ENCODE measurements around the gene REV1.
"Not testable (repeated sequence)": the region's sequence is repeated elsewhere in the genome, so short reads cannot be mapped to it uniquely, and the experiment has no call there.

The REV1 gene

GRCh38 chr2:99471654-99472599, 17.9 kb downstream of the REV1 start:
- Histone ChIP-seq H3K9me3 (ENCODE audit: insufficient read depth, low read depth, low read length) (peaks cover 12% of the 10 kb centered on the region; the same call in 1 of the 2 replicates), H3K27ac (ENCODE audit: low read depth, low read length) (no peak overlapping the region), H3K4me3 (ENCODE audit: low read length) (no peak overlapping the region), H3K36me3 (ENCODE audit: insufficient read depth, low read length) (no peaks in the 10 kb centered on the region), H3K4me1 (ENCODE audit: insufficient read depth, low read length) (peaks cover 29% of the 10 kb centered on the region), H3K9ac (ENCODE audit: low read depth, low read length) (no peak overlapping the region), H3K27me3 (ENCODE audit: insufficient read depth, low read length) (no peaks in the 10 kb centered on the region)
- 85% methylated on average over 5 of the region's 7 CpGs for WGBS

DNA sequence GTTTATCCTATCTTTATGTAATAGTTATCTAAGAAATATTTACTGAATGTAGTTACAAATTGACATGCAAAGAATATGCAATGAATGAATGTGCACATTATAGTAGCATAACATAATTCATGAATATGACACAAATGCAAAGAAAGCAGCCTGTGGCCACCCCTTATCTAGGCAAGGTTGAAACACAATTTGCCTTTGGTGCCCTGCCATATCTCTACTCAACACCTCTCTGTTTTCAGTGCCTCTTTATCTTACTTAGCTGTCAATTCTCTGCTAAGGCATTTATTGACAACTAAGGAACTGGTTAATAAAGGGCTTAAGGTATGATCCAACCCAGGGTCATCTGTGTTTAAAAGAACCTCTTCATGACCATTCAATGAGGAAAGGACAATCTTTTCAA, 18.9 kb downstream of the REV1 start:
- Histone ChIP-seq H3K36me3 (ENCODE audit: insufficient read depth, low read length) (no peaks in the 10 kb centered on the region), H3K27me3 (ENCODE audit: insufficient read depth, low read length) (no peaks in the 10 kb centered on the region), H3K4me1 (ENCODE audit: insufficient read depth, low read length) (peaks cover 29% of the 10 kb centered on the region), H3K4me3 (ENCODE audit: low read length) (no peak overlapping the region), H3K9ac (ENCODE audit: low read depth, low read length) (no peak overlapping the region), H3K9me3 (ENCODE audit: insufficient read depth, low read depth, low read length) (peaks cover 12% of the 10 kb centered on the region; the same call in 1 of the 2 replicates), H3K27ac (ENCODE audit: low read depth, low read length) (no peak overlapping the region)

GRCh38 chr2:99470459-99470858, 19.4 kb downstream of the REV1 start:
- WGBS = 98% methylated on average over 8 of the region's 8 CpGs
- not testable (repeated sequence) for H3K27me3 ChIP-seq (ENCODE audit: insufficient read depth, low read length)
- peaks cover 28% of the 10 kb centered on the region for H3K4me1 ChIP-seq (ENCODE audit: insufficient read depth, low read length)

GRCh38 chr2:99469394-99469793, 20.4 kb downstream of the REV1 start:
- Histone ChIP-seq H3K9me3 (ENCODE audit: insufficient read depth, low read depth, low read length) (peaks cover 12% of the 10 kb centered on the region; the same call in 1 of the 2 replicates), H3K4me3 (ENCODE audit: low read length) (no peak overlapping the region), H3K4me1 (ENCODE audit: insufficient read depth, low read length) (peaks cover 23% of the 10 kb centered on the region), H3K9ac (ENCODE audit: low read depth, low read length) (no peak overlapping the region), H3K36me3 (ENCODE audit: insufficient read depth, low read length) (no peaks in the 10 kb centered on the region), H3K27me3 (ENCODE audit: insufficient read depth, low read length) (no peaks in the 10 kb centered on the region), H3K27ac (ENCODE audit: low read depth, low read length) (no peak overlapping the region)
- 97% methylated on average over 1 of the region's 1 CpG for WGBS

More at GRCh38 chr2:99470459-99470858, 19.4 kb downstream of the REV1 start:
- not testable (repeated sequence) for H3K4me3 ChIP-seq (ENCODE audit: low read length); H3K36me3 ChIP-seq (ENCODE audit: insufficient read depth, low read length); H3K9ac ChIP-seq (ENCODE audit: low read depth, low read length); H3K27ac ChIP-seq (ENCODE audit: low read depth, low read length)
- peaks cover 12% of the 10 kb centered on the region; the same call in 1 of the 2 replicates for H3K9me3 ChIP-seq (ENCODE audit: insufficient read depth, low read depth, low read length)

DNA sequence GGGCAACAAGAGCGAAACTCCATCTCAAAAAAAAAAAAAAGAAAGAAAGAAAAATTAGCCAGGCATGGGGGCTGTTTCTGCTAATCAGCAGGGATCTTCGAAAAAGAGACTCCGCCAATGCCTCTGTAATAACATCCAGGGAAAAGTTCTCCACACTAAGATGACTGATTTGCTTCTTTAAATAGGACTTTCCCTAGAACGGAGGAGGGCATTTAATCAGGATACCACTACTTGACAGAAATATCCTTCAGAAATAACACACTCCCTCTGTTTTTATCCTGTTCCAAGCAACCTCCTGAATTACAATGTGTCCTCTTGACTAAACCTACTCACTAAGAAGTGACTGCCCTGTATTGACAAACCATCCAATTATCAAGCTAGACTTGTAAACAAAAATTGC, 21.7 kb downstream of the REV1 start:
- H3K36me3 ChIP-seq (ENCODE audit: insufficient read depth, low read length) = peaks cover 5% of the 10 kb centered on the region; the same call in 1 of the 2 replicates
- no peak overlapping the region for H3K4me3 ChIP-seq (ENCODE audit: low read length)
- no peak overlapping the region for H3K9ac ChIP-seq (ENCODE audit: low read depth, low read length)
- no peak overlapping the region for H3K27ac ChIP-seq (ENCODE audit: low read depth, low read length)
- WGBS = 93% methylated on average over 4 of the region's 4 CpGs
- H3K4me1 ChIP-seq (ENCODE audit: insufficient read depth, low read length) = peaks cover 11% of the 10 kb centered on the region; the same call in 1 of the 2 replicates
- peaks cover 12% of the 10 kb centered on the region; the same call in 1 of the 2 replicates for H3K9me3 ChIP-seq (ENCODE audit: insufficient read depth, low read depth, low read length)
- H3K27me3 ChIP-seq (ENCODE audit: insufficient read depth, low read length) = no peaks in the 10 kb centered on the region

GRCh38 chr2:99467390-99467789, 22.4 kb downstream of the REV1 start:
- H3K9ac ChIP-seq (ENCODE audit: low read depth, low read length) = no peak overlapping the region
- H3K36me3 ChIP-seq (ENCODE audit: insufficient read depth, low read length) = peaks cover 5% of the 10 kb centered on the region
- peaks cover 12% of the 10 kb centered on the region; the same call in 1 of the 2 replicates for H3K9me3 ChIP-seq (ENCODE audit: insufficient read depth, low read depth, low read length)
- peaks cover 8% of the 10 kb centered on the region for H3K4me1 ChIP-seq (ENCODE audit: insufficient read depth, low read length)
- no peak overlapping the region for H3K27ac ChIP-seq (ENCODE audit: low read depth, low read length)
- 99% methylated on average over 3 of the region's 3 CpGs for WGBS
- no peak overlapping the region for H3K4me3 ChIP-seq (ENCODE audit: low read length)
- no peaks in the 10 kb centered on the region for H3K27me3 ChIP-seq (ENCODE audit: insufficient read depth, low read length)

- no peaks in the 10 kb centered on the region; the same call in 1 of the 2 replicates for H3K9me3 ChIP-seq (ENCODE audit: insufficient read depth, low read depth, low read length)
- peaks cover 52% of the 10 kb centered on the region for H3K36me3 ChIP-seq (ENCODE audit: insufficient read depth, low read length)
- WGBS = 68% methylated on average over 2 of the region's 4 CpGs
- H3K4me3 ChIP-seq (ENCODE audit: low read length) = no peak overlapping the region
- H3K27me3 ChIP-seq (ENCODE audit: insufficient read depth, low read length) = no peaks in the 10 kb centered on the region
- H3K9ac ChIP-seq (ENCODE audit: low read depth, low read length) = no peak overlapping the region
- peaks cover 12% of the 10 kb centered on the region for H3K4me1 ChIP-seq (ENCODE audit: insufficient read depth, low read length)
- H3K27ac ChIP-seq (ENCODE audit: low read depth, low read length) = peak overlapping the region; percentile 36
Measured at GRCh38 chr2:99461828-99462483, 27.9 kb downstream of the REV1 start.

- 91% methylated on average over 2 of the region's 2 CpGs for WGBS
- Histone ChIP-seq H3K27ac (ENCODE audit: low read depth, low read length) (no peak overlapping the region), H3K9ac (ENCODE audit: low read depth, low read length) (no peak overlapping the region), H3K36me3 (ENCODE audit: insufficient read depth, low read length) (peaks cover 73% of the 10 kb centered on the region), H3K9me3 (ENCODE audit: insufficient read depth, low read depth, low read length) (no peaks in the 10 kb centered on the region; the same call in 1 of the 2 replicates), H3K4me3 (ENCODE audit: low read length) (no peak overlapping the region), H3K27me3 (ENCODE audit: insufficient read depth, low read length) (no peaks in the 10 kb centered on the region), H3K4me1 (ENCODE audit: insufficient read depth, low read length) (peaks cover 12% of the 10 kb centered on the region)
Measured at GRCh38 chr2:99458529-99458928, 31.3 kb downstream of the REV1 start.

DNA sequence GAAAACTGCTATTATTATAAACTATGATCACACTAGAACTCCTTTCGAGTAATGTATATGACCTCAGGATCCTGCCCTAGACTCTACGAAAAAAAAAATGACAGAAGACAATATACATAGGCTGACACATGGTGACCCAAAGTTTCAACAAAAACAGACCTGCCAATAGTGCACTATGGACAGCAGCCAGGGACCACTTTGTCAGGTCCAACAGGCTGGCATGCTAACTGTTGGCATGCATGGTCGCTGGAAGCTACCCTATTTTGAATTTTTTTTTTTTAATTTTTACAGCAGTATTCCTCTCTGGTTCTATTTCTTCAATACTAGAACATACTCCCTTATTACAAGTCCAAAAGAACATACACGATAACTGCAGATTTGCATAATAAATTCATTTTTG, 38.1 kb downstream of the REV1 start:
- Histone ChIP-seq H3K9me3 (ENCODE audit: insufficient read depth, low read depth, low read length) (no peaks in the 10 kb centered on the region), H3K4me1 (ENCODE audit: insufficient read depth, low read length) (no peaks in the 10 kb centered on the region), H3K27me3 (ENCODE audit: insufficient read depth, low read length) (no peaks in the 10 kb centered on the region), H3K27ac (ENCODE audit: low read depth, low read length) (no peak overlapping the region), H3K4me3 (ENCODE audit: low read length) (no peak overlapping the region), H3K36me3 (ENCODE audit: insufficient read depth, low read length) (peaks cover 72% of the 10 kb centered on the region), H3K9ac (ENCODE audit: low read depth, low read length) (no peak overlapping the region)
- 98% methylated on average over 4 of the region's 4 CpGs for WGBS

- no peaks in the 10 kb centered on the region for H3K27me3 ChIP-seq (ENCODE audit: insufficient read depth, low read length)
- H3K4me1 ChIP-seq (ENCODE audit: insufficient read depth, low read length) = no peaks in the 10 kb centered on the region
- H3K9ac ChIP-seq (ENCODE audit: low read depth, low read length) = no peak overlapping the region
- WGBS = 79% methylated on average over 3 of the region's 4 CpGs
- peaks cover 68% of the 10 kb centered on the region for H3K36me3 ChIP-seq (ENCODE audit: insufficient read depth, low read length)
- H3K27ac ChIP-seq (ENCODE audit: low read depth, low read length) = no peak overlapping the region
- H3K4me3 ChIP-seq (ENCODE audit: low read length) = no peak overlapping the region
- no peaks in the 10 kb centered on the region for H3K9me3 ChIP-seq (ENCODE audit: insufficient read depth, low read depth, low read length)
Measured at GRCh38 chr2:99451280-99451679, 38.5 kb downstream of the REV1 start.

- Histone ChIP-seq H3K27ac (ENCODE audit: low read depth, low read length) (no peak overlapping the region), H3K4me3 (ENCODE audit: low read length) (no peak overlapping the region), H3K4me1 (ENCODE audit: insufficient read depth, low read length) (no peaks in the 10 kb centered on the region), H3K9ac (ENCODE audit: low read depth, low read length) (no peak overlapping the region), H3K27me3 (ENCODE audit: insufficient read depth, low read length) (no peaks in the 10 kb centered on the region), H3K36me3 (ENCODE audit: insufficient read depth, low read length) (peaks cover 58% of the 10 kb centered on the region), H3K9me3 (ENCODE audit: insufficient read depth, low read depth, low read length) (no peaks in the 10 kb centered on the region)
- 100% methylated on average over 1 of the region's 1 CpG for WGBS
Measured at GRCh38 chr2:99450199-99450598, 39.6 kb downstream of the REV1 start.
